VCaP (cell line): Measurements from ENCODE around the gene P2RX2.

Source experiments
- H3K27ac ChIP-seq: fragments of 450-650 bp; 2 replicates; pipeline ENCODE4 v1.5.1; 2017
- CTCF ChIP-seq: fragments of 450-650 bp; conservative IDR thresholded peaks from 2 replicates; pipeline ENCODE4 v1.5.1; 2017; ENCODE audit warnings: mild to moderate bottlenecking, moderate library complexity

P2RX2 gene

GRCh38 chr12:132651444-132652100, 33.0 kb downstream of the P2RX2 start:
- no peak for TF ChIP-seq CTCF
- no peak overlapping the region for H3K27ac ChIP-seq

GRCh38 chr12:132653567-132654290, 35.2 kb downstream of the P2RX2 start:
- no peak overlapping the region for H3K27ac ChIP-seq
- TF ChIP-seq CTCF = no peak

- TF ChIP-seq CTCF = 0 out of 2 replicates have a peak, but pooled peaks have one; percentile 7
- H3K27ac ChIP-seq = no peak overlapping the region
Observed at GRCh38 chr12:132657004-132657727, 38.6 kb downstream of the P2RX2 start.

- H3K27ac ChIP-seq = no peak overlapping the region
- TF ChIP-seq CTCF = no peak
Observed at GRCh38 chr12:132658149-132658894, 39.7 kb downstream of the P2RX2 start.

GRCh38 chr12:132659146-132659545, 40.6 kb downstream of the P2RX2 start:
- no peak for TF ChIP-seq CTCF
- H3K27ac ChIP-seq = no peak overlapping the region

- H3K27ac ChIP-seq = no peak overlapping the region
- TF ChIP-seq CTCF = no peak
Observed at GRCh38 chr12:132660052-132660451, 41.5 kb downstream of the P2RX2 start.

- no peak overlapping the region for H3K27ac ChIP-seq
- no peak for TF ChIP-seq CTCF
Observed at GRCh38 chr12:132660996-132661395, 42.4 kb downstream of the P2RX2 start.
